GM12891 (cell line): ENCODE measurements around the gene CPM.

Source experiments
- POLR2A ChIP-seq: IDR thresholded peaks from 2 replicates; pipeline ENCODE4 v1.6.1; 2011; ENCODE audit warnings: low read depth, low read length, control low read depth
- POLR2AphosphoS5 ChIP-seq: IDR thresholded peaks from 2 replicates; pipeline ENCODE4 v1.6.1; 2011; ENCODE audit warnings: low read depth, low read length, control low read depth

- TF ChIP-seq POLR2AphosphoS5: no peak
- no peak for TF ChIP-seq POLR2A
These were observed 61.0 kb downstream of the CPM start for GRCh38 chr12:68871921-68872320.
